ENCODE results near the gene EXOC3L4. TPM values are rescaled to one million over a fixed set of nuclear protein-coding genes. Genes with fewer than 3 reads are reported as not detected.
"Not testable (repeated sequence)": the region's sequence is repeated elsewhere in the genome, so short reads cannot be mapped to it uniquely, and the experiment has no call there.

EXOC3L4 gene
- polyA plus RNA-seq, 1 of the 3 experiments (the other 2 are of a cell fraction): 0.46 TPM

- DNase-seq: no peak
- no peaks in the 10 kb centered on the region for H3K79me2 ChIP-seq (ENCODE audit: insufficient read depth)
- H3K9me3 ChIP-seq: no peaks in the 10 kb centered on the region
- H4K20me1 ChIP-seq (ENCODE audit: insufficient read depth): no peaks in the 10 kb centered on the region
- no peaks in the 10 kb centered on the region for H3K27me3 ChIP-seq (ENCODE audit: insufficient read depth)
- H3K4me3 ChIP-seq (ENCODE audit: low read depth in 2 of 2, low read length in 1 of 2): no peak overlapping the region
- 88% methylated on average over 11 of the region's 13 CpGs for WGBS (ENCODE audit: low lambda C conversion rate)
- CTCF ChIA-PET: interaction anchor here (1.6 kb wide), 1 partner anchor 9 kb away, joined by 19 read pairs; no protein-coding TSS in a partner anchor
- H3K27ac ChIP-seq (ENCODE audit: low read depth in 2 of 2, low read length in 1 of 2): no peak overlapping the region
- H3K4me1 ChIP-seq (ENCODE audit: control insufficient read depth in 1 of 2, insufficient read depth in 2 of 2, low read depth in 1 of 2, low read length in 1 of 2): peaks cover 23 to 24% of the 10 kb centered on the region in 2 experiments; a peak in 3 of 4 replicates
- POLR2A ChIA-PET: no interaction called here
- no peak overlapping the region for H3K4me2 ChIP-seq
- H3K9ac ChIP-seq: no peak overlapping the region
- H3K36me3 ChIP-seq (replicated peaks in 1 of 2; ENCODE audit: control insufficient read depth in 1 of 2, insufficient read depth in 2 of 2, low read length in 1 of 2): no peaks in the 10 kb centered on the region
- H3F3A ChIP-seq (replicated peaks; ENCODE audit: insufficient read depth): peaks cover 7% of the 10 kb centered on the region
- TF ChIP-seq SIN3A (IDR thresholded peaks at IDR 0.05; ENCODE audit: borderline replicate concordance, low read depth, low read length) (no peak), SMC3 (IDR thresholded peaks at IDR 0.05; ENCODE audit: low read depth, low read length) (no peak), RAD21 (IDR thresholded peaks at IDR 0.05; ENCODE audit: low read length) (no peak)
- no peak overlapping the region for H2AFZ ChIP-seq (ENCODE audit: low read depth)
- H3K9me2 ChIP-seq: no peaks in the 10 kb centered on the region
These were observed 19.2 kb downstream of the EXOC3L4 start for GRCh38 chr14:103113774-103114173.

- H3F3A ChIP-seq (replicated peaks; ENCODE audit: insufficient read depth); H3K9me3 ChIP-seq; DNase-seq; H3K79me2 ChIP-seq (ENCODE audit: insufficient read depth); H3K9me2 ChIP-seq; H3K27ac ChIP-seq (ENCODE audit: low read depth in 2 of 2, low read length in 1 of 2); H3K4me2 ChIP-seq; H3K36me3 ChIP-seq (replicated peaks in 1 of 2; ENCODE audit: control insufficient read depth in 1 of 2, insufficient read depth in 2 of 2, low read length in 1 of 2); H2AFZ ChIP-seq (ENCODE audit: low read depth); POLR2A ChIA-PET; H3K9ac ChIP-seq; H4K20me1 ChIP-seq (ENCODE audit: insufficient read depth); H3K4me3 ChIP-seq (ENCODE audit: low read depth in 2 of 2, low read length in 1 of 2); H3K27me3 ChIP-seq (ENCODE audit: insufficient read depth): not testable (repeated sequence)
- CTCF ChIA-PET: interaction anchor here (1.3 to 7.8 kb wide), 2 partner anchors 11 to 12 kb away, joined by 6 to 81 read pairs; no protein-coding TSS in a partner anchor
- WGBS (ENCODE audit: low lambda C conversion rate): 90% methylated on average over 12 of the region's 12 CpGs
- peaks cover 16 to 24% of the 10 kb centered on the region in 2 experiments; a peak in 3 of 4 replicates for H3K4me1 ChIP-seq (ENCODE audit: control insufficient read depth in 1 of 2, insufficient read depth in 2 of 2, low read depth in 1 of 2, low read length in 1 of 2)
These were observed 20.7 kb downstream of the EXOC3L4 start for GRCh38 chr14:103115086-103115679.

- ChIA-PET POLR2A (no interaction called here), CTCF (interaction anchor here (0.5 to 7.8 kb wide), 3 partner anchors 11 to 1760 kb away, joined by 3 to 81 read pairs (median 6); no protein-coding TSS in a partner anchor)
- no peak overlapping the region for H3K4me3 ChIP-seq (ENCODE audit: low read depth in 2 of 2, low read length in 1 of 2)
- H3K9ac ChIP-seq: no peak overlapping the region
- H3K79me2 ChIP-seq (ENCODE audit: insufficient read depth): no peaks in the 10 kb centered on the region
- H4K20me1 ChIP-seq (ENCODE audit: insufficient read depth): no peaks in the 10 kb centered on the region
- no peak overlapping the region for H2AFZ ChIP-seq (ENCODE audit: low read depth)
- H3K36me3 ChIP-seq (replicated peaks in 1 of 2; ENCODE audit: control insufficient read depth in 1 of 2, insufficient read depth in 2 of 2, low read length in 1 of 2): no peaks in the 10 kb centered on the region
- H3K9me3 ChIP-seq: no peaks in the 10 kb centered on the region
- WGBS (ENCODE audit: low lambda C conversion rate): 87% methylated on average over 7 of the region's 10 CpGs
- no peak overlapping the region for H3K4me2 ChIP-seq
- peaks cover 7 to 18% of the 10 kb centered on the region in 2 experiments; a peak in 3 of 4 replicates for H3K4me1 ChIP-seq (ENCODE audit: control insufficient read depth in 1 of 2, insufficient read depth in 2 of 2, low read depth in 1 of 2, low read length in 1 of 2)
- H3K9me2 ChIP-seq: no peaks in the 10 kb centered on the region
- no peak for DNase-seq
- TF ChIP-seq FOSL2 (IDR thresholded peaks at IDR 0.05; ENCODE audit: borderline replicate concordance, low read depth) (no peak), RFX5 (IDR thresholded peaks at IDR 0.05; ENCODE audit: low read length) (no peak), MAX (IDR thresholded peaks at IDR 0.05; ENCODE audit: low read depth) (no peak), RCOR1 (IDR thresholded peaks at IDR 0.05; ENCODE audit: low read length) (no peak), USF1 (IDR thresholded peaks at IDR 0.05; ENCODE audit: borderline replicate concordance, low read depth) (no peak), TAF1 (IDR thresholded peaks at IDR 0.05; ENCODE audit: borderline replicate concordance, low read depth, low read length) (no peak), USF2 (IDR thresholded peaks at IDR 0.05; ENCODE audit: borderline replicate concordance, low read depth, low read length) (no peak), MEF2A (IDR thresholded peaks at IDR 0.05; ENCODE audit: borderline replicate concordance, low read depth) (no peak), ELF1 (IDR thresholded peaks at IDR 0.05) (no peak), TCF12 (IDR thresholded peaks at IDR 0.05) (no peak), CHD2 (IDR thresholded peaks at IDR 0.05; ENCODE audit: low read length, partially characterized antibody) (no peak), TEAD4 (IDR thresholded peaks at IDR 0.05; ENCODE audit: borderline replicate concordance, insufficient read depth) (no peak), GATA2 (CRISPR knock-in tag; IDR thresholded peaks at IDR 0.05) (no peak), CTCF (IDR thresholded peaks at IDR 0.05) (no peak), SMC3 (IDR thresholded peaks at IDR 0.05; ENCODE audit: low read depth, low read length) (no peak), POLR2AphosphoS5 (IDR thresholded peaks at IDR 0.05; ENCODE audit: low read depth, low read length) (no peak)
- H3K27ac ChIP-seq (ENCODE audit: low read depth in 2 of 2, low read length in 1 of 2): no peak overlapping the region
- H3F3A ChIP-seq (replicated peaks; ENCODE audit: insufficient read depth): peaks cover 6% of the 10 kb centered on the region
- H3K27me3 ChIP-seq (ENCODE audit: insufficient read depth): no peaks in the 10 kb centered on the region
These were observed 21.5 kb downstream of the EXOC3L4 start for GRCh38 chr14:103115845-103116572.

Data from SK-N-SH (cell line).